Keratinocyte (primary cell): ENCODE measurements around the gene VGLL3. TPM values are rescaled to one million over a fixed set of nuclear protein-coding genes. Genes with fewer than 3 reads are reported as not detected.

Experiments used
- DNase-seq: peaks from one replicate; pipeline ENCODE4 v3.0.0-alpha.2; 2011; ENCODE audit warnings: low read depth, missing footprints, low spot score
- FAIRE-seq: peaks from 2 replicates; lab custom pipeline; 2011; peaks lifted over from hg19 to GRCh38; lab: Jason Lieb, UNC
- H2AFZ ChIP-seq: 2 replicates; pipeline ENCODE4 v1.6.0; 2012; ENCODE audit warnings: low read length, control low read depth, inconsistent platforms; ENCODE audit not compliant: control insufficient read depth
- H3K27ac ChIP-seq: 2 replicates; pipeline ENCODE4 v1.5.1; 2011; ENCODE audit warnings: low read length; ENCODE audit not compliant: control insufficient read depth, insufficient read depth
- H3K27me3 ChIP-seq: 3 replicates; pipeline ENCODE4 v1.6.0; 2011; ENCODE audit warnings: low read length; ENCODE audit not compliant: control insufficient read depth, insufficient read depth; ENCODE audit errors: extremely low read depth
- H3K36me3 ChIP-seq, 2 experiments: 2 replicates in 1 of 2; 3 replicates in 1 of 2; pipeline ENCODE4 v1.5.1; 2011; ENCODE audit warnings: low read length in 2 of 2, mild to moderate bottlenecking in 1 of 2; ENCODE audit not compliant: control insufficient read depth in 2 of 2, insufficient read depth in 2 of 2; ENCODE audit errors: extremely low read depth in 1 of 2
- H3K4me1 ChIP-seq: 3 replicates; pipeline ENCODE4 v1.5.1; 2011; ENCODE audit warnings: low read length; ENCODE audit not compliant: control insufficient read depth, insufficient read depth; ENCODE audit errors: extremely low read depth
- H3K4me2 ChIP-seq: 3 replicates; pipeline ENCODE4 v1.6.0; 2011; ENCODE audit warnings: low read depth, low read length; ENCODE audit not compliant: control insufficient read depth, insufficient read depth; ENCODE audit errors: extremely low read depth
- H3K4me3 ChIP-seq, 3 experiments: fragments of 200-600 bp in 1 of 3; sonication (generic) in 1 of 3; 2 replicates in 2 of 3; 3 replicates in 1 of 3; pipeline ENCODE4 v1.5.1; 2011 to 2016; ENCODE audit warnings: low read length in 3 of 3, mild to moderate bottlenecking in 3 of 3, control low read depth in 2 of 3, inconsistent platforms in 1 of 3, low read depth in 1 of 3, mixed read lengths in 1 of 3, mixed run types in 1 of 3, moderate library complexity in 1 of 3; ENCODE audit not compliant: control insufficient read depth in 2 of 3, insufficient read depth in 2 of 3; ENCODE audit errors: extremely low read depth in 1 of 3
- H3K79me2 ChIP-seq: 2 replicates; pipeline ENCODE4 v1.6.0; 2012; ENCODE audit warnings: low read length; ENCODE audit not compliant: control insufficient read depth, insufficient read depth
- H3K9ac ChIP-seq: 3 replicates; pipeline ENCODE4 v1.6.0; 2011; ENCODE audit warnings: low read length; ENCODE audit not compliant: control insufficient read depth, insufficient read depth; ENCODE audit errors: extremely low read depth
- H3K9me1 ChIP-seq: 3 replicates; pipeline ENCODE4 v1.6.0; 2011; ENCODE audit warnings: low read length; ENCODE audit not compliant: control insufficient read depth, insufficient read depth; ENCODE audit errors: extremely low read depth
- H3K9me3 ChIP-seq: 2 replicates; pipeline ENCODE4 v1.5.1; 2012; ENCODE audit warnings: low read depth, low read length; ENCODE audit not compliant: control insufficient read depth
- H4K20me1 ChIP-seq: 3 replicates; pipeline ENCODE4 v1.6.0; 2011; ENCODE audit warnings: low read length; ENCODE audit not compliant: control insufficient read depth, insufficient read depth; ENCODE audit errors: extremely low read depth
- CTCF ChIP-seq, 3 experiments: IDR thresholded peaks in 1 of 3; conservative IDR thresholded peaks in 1 of 3; optimal IDR thresholded peaks in 1 of 3; 2 replicates in 2 of 3; 3 replicates in 1 of 3; pipeline versions ENCODE3 to v1.5.1; 2011; ENCODE audit warnings: low read length in 3 of 3, mild to moderate bottlenecking in 3 of 3, moderate library complexity in 2 of 3, control low read depth in 1 of 3, inconsistent platforms in 1 of 3; ENCODE audit not compliant: insufficient read depth in 2 of 3; ENCODE audit errors: extremely low read depth in 1 of 3
- EZH2 ChIP-seq: IDR thresholded peaks from one replicate; pipeline ENCODE4 v1.6.1; 2012; ENCODE audit warnings: inconsistent platforms, mild to moderate bottlenecking, low read length, moderate library complexity
- dilution Hi-C: fragments of 300-500 bp; cut with MboI; formaldehyde crosslinking; loops from one replicate; pipeline ENCODE4 v1.7.0; 2020; ENCODE audit warnings: low sequenced_read_pairs; ENCODE audit not compliant: extremely low pct_ligation_motif_present
- polyA plus RNA-seq, 5 experiments: library from polyadenylated mRNA; depleted of rRNA in 3 of 5; stranded (reverse) in 3 of 5; stranded (forward) in 1 of 5; unstranded in 1 of 5; fragments of >200 nt; gene quantifications; 1 replicate in 1 of 5; 2 replicates in 3 of 5; 3 replicates in 1 of 5; pipeline versions ENCODE4 v1.2.1 to v1.2.3, GENCODE V29; 2011 to 2012; ENCODE audit warnings: missing spikeins in 2 of 5, low read depth in 1 of 5, low replicate concordance in 1 of 5

Gene VGLL3
- polyA plus RNA-seq, 1 donor (not counting 4 experiments of a cell fraction or from before 2014, with no cell fraction given), result 2.6 TPM

DNA sequence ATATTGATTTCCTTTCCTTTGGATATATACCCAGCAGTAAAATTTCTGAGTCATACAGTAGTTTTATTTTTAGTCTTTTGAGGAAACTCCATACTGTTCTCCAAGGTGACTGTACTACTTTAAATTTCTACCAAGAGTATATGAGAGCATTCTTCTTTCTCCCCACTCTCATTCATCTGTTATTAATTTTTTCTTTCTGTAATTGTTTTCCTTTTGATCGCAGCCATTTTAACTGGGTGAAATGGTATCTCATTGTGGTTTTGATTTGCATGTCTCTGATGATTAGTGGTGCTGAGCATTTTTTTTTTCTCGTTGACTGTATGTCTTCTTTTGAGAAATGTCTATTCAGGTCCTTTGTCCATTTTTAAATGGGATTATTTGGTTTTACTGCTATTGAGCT is 18.3 kb upstream of the VGLL3 start:
- Histone ChIP-seq H3K9me3 (no peaks in the 10 kb centered on the region), H3K9ac (no peak overlapping the region), H4K20me1 (no peaks in the 10 kb centered on the region), H3K36me3 (no peaks in the 10 kb centered on the region), H3K4me2 (no peak overlapping the region), H2AFZ (no peak overlapping the region), H3K9me1 (no peaks in the 10 kb centered on the region), H3K4me3 (no peak overlapping the region), H3K27ac (no peak overlapping the region), H3K4me1 (no peaks in the 10 kb centered on the region), H3K79me2 (no peaks in the 10 kb centered on the region), H3K27me3 (no peaks in the 10 kb centered on the region)
- FAIRE-seq (no peak), DNase-seq (no peak)
- TF ChIP-seq CTCF (optimal IDR thresholded peaks at IDR 0.05 in 1 of 3, IDR thresholded peaks at IDR 0.05 in 1 of 3, conservative IDR thresholded peaks at IDR 0.05 in 1 of 3; ENCODE audit: extremely low read depth in 1 of 3, insufficient read depth in 2 of 3, low read length in 3 of 3) (no peak), EZH2 (no peak)
- dilution Hi-C loops, result no loop called here

DNA sequence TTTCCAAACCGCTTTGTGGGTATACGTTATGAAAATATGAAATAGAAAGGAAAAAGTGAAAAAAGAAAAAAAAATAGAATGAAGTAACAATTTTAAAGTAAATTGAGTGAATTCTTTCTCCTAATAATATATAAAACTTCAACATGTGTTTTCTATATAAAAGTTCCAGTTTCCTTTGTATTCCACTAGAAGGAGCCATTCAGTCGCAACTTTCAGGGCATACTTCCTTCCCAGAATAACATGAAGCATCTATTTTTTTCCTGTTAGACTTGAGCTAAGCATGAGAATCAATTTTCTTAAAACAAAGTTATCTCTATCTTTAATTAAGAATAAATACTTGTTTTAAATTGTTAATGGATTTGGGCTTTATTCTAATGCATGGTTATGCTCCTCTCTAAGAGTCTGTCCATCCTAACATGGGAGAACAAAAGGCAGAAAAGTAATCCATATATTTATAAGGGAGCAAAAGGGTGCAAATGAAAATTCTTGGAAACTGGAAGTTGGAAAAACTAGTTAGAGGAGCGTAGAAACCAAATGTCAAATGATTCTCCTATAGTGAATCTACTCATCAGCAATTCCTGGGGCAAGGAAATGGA is 16.0 kb upstream of the VGLL3 start:
- no peaks in the 10 kb centered on the region for H3K9me1 ChIP-seq
- H3K9ac ChIP-seq, result no peak overlapping the region
- no peaks in the 10 kb centered on the region for H3K27me3 ChIP-seq
- no peak for FAIRE-seq
- DNase-seq, result no peak
- H3K4me3 ChIP-seq, result no peak overlapping the region
- H3K36me3 ChIP-seq, result no peaks in the 10 kb centered on the region
- no peaks in the 10 kb centered on the region for H4K20me1 ChIP-seq
- no peak overlapping the region for H3K4me2 ChIP-seq
- H3K4me1 ChIP-seq, result no peaks in the 10 kb centered on the region
- H3K27ac ChIP-seq, result no peak overlapping the region
- no peaks in the 10 kb centered on the region for H3K79me2 ChIP-seq
- dilution Hi-C loops, result no loop called here
- peak in 2 of 3 experiments; percentile 25 to 31 for TF ChIP-seq CTCF (optimal IDR thresholded peaks at IDR 0.05 in 1 of 3, IDR thresholded peaks at IDR 0.05 in 1 of 3, conservative IDR thresholded peaks at IDR 0.05 in 1 of 3; ENCODE audit: extremely low read depth in 1 of 3, insufficient read depth in 2 of 3, low read length in 3 of 3)
- TF ChIP-seq EZH2, result no peak
- no peaks in the 10 kb centered on the region for H3K9me3 ChIP-seq
- H2AFZ ChIP-seq, result no peak overlapping the region
